NB4 (cell line): ENCODE data around the gene CYTH3.

Experiments used
- CTCF ChIP-seq: IDR thresholded peaks from one replicate; pipeline ENCODE4 v1.5.1; 2012; ENCODE audit warnings: low read depth, low read length
- POLR2A ChIP-seq: IDR thresholded peaks from 2 replicates; pipeline ENCODE4 v1.6.1; 2011; ENCODE audit warnings: mild to moderate bottlenecking; ENCODE audit not compliant: insufficient read length; ENCODE audit errors: extremely low read depth

DNA sequence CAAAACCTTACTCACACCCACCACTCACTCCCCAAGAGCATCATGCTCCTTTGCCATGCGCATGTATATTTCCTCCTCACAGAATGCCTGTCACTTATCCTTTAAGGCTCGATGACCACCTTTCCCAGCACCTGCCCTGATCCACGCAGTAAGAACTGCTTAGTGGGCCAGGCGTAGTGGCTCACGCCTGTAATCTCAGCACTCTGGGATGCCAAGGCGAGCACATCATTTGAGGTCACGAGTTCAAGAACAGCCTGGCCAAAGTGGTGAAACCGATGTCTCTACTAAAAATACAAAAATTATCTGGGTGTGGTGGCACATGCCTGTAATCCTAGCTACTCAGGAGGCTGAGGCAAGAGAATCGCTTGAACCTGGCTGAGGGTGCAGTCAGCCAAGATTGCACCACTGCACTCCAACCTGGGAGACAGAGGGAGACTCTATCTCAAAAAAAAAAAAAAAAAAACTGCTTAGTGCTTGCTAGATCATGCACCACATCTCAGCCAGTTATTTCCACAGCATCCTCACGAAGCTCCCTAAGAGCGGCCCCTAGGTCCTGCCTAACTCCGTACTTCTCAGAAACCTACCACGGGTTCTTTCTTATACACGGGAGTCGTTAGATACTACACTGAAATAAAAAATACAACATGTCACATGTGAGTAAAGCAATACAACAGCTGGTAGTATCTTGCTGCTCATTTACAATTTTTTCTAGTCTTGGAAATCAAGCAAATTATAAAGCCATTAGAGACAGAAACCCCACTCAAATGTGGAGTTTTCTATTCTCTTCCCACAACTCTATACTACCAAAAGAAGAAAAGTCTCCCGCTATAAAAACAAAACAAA lies 37.2 kb downstream of the CYTH3 start:
- TF ChIP-seq CTCF (no peak), POLR2A (no peak)
